H1 (cell line): ENCODE measurements around the gene GPR160. TPM values are rescaled to one million over a fixed set of nuclear protein-coding genes. Genes with fewer than 3 reads are reported as not detected.

Source experiments
- ATF2 ChIP-seq: IDR thresholded peaks from 2 replicates; pipeline ENCODE4 v1.6.1; 2012; ENCODE audit warnings: low read length, inconsistent platforms
- CBX5 ChIP-seq: fragments of 300-800, 300-1000 bp; sonication (generic); IDR thresholded peaks from 2 replicates; pipeline ENCODE4 v1.7.1; 2016; ENCODE audit warnings: antibody characterized with exemption, low read length, low read depth
- CTBP2 ChIP-seq: IDR thresholded peaks from 2 replicates; pipeline ENCODE4 v1.7.0; 2011; ENCODE audit warnings: borderline replicate concordance, mild to moderate bottlenecking, moderate library complexity, mixed read lengths, low read length; ENCODE audit not compliant: insufficient read depth, insufficient read length
- CTCF ChIP-seq, 3 experiments: IDR thresholded peaks; 1 replicate in 2 of 3; 2 replicates in 1 of 3; pipeline versions ENCODE4 v1.5.1 to v1.6.1; 2011; ENCODE audit warnings: low read length in 3 of 3, mild to moderate bottlenecking in 3 of 3, inconsistent platforms in 2 of 3, low read depth in 1 of 3, moderate library complexity in 1 of 3; ENCODE audit not compliant: insufficient read depth in 1 of 3; ENCODE audit errors: control extremely low read depth in 1 of 3
- EGR1 ChIP-seq: IDR thresholded peaks from 2 replicates; pipeline ENCODE4 v1.6.1; 2011; ENCODE audit warnings: low read depth, low read length, borderline replicate concordance
- GTF2F1 ChIP-seq: IDR thresholded peaks from 2 replicates; pipeline ENCODE4 v1.6.1; 2012; ENCODE audit warnings: low read depth, low read length, improper control_type of control experiment, borderline replicate concordance
- HDAC2 ChIP-seq, 2 experiments: fragments of 300-600 bp in 1 of 2; sonication (generic) in 1 of 2; IDR thresholded peaks; 2 replicates each; pipeline ENCODE4 v1.6.1; 2011 to 2012; ENCODE audit warnings: low read depth in 2 of 2, low read length in 2 of 2, mild to moderate bottlenecking in 2 of 2, moderate library complexity in 2 of 2, borderline replicate concordance in 1 of 2, inconsistent platforms in 1 of 2
- KDM5A ChIP-seq: fragments of 200-600 bp; IDR thresholded peaks from 2 replicates; pipeline ENCODE4 v1.7.1; 2012; ENCODE audit warnings: mild to moderate bottlenecking, low read length, inconsistent platforms, mixed read lengths
- MAFK ChIP-seq: IDR thresholded peaks from 2 replicates; pipeline ENCODE4 v1.6.1; 2012; ENCODE audit warnings: low read depth, mild to moderate bottlenecking, improper control_type of control experiment, low read length
- PHF8 ChIP-seq: fragments of 200-600 bp; sonication (generic); conservative IDR thresholded peaks from 2 replicates; pipeline ENCODE4 v1.7.1; 2012; ENCODE audit warnings: low read depth, mild to moderate bottlenecking, inconsistent platforms, low read length, moderate library complexity
- POLR2A ChIP-seq, 2 experiments: IDR thresholded peaks; 1 replicate in 1 of 2; 2 replicates in 1 of 2; pipeline ENCODE4 v1.6.1; 2011; ENCODE audit warnings: low read depth in 2 of 2, low read length in 2 of 2, mild to moderate bottlenecking in 2 of 2; ENCODE audit errors: control extremely low read depth in 1 of 2
- POU5F1 ChIP-seq: IDR thresholded peaks from 2 replicates; pipeline ENCODE4 v1.6.1; 2011; ENCODE audit warnings: low read depth, mild to moderate bottlenecking, low read length, moderate library complexity
- RNF2 ChIP-seq: fragments of 200-900, 300-1000 bp; sonication (generic); IDR thresholded peaks from 2 replicates; pipeline ENCODE4 v1.7.1; 2016; ENCODE audit warnings: borderline replicate concordance, low read depth, mild to moderate bottlenecking, antibody characterized with exemption, low read length; ENCODE audit not compliant: poor library complexity, severe bottlenecking; ENCODE audit errors: missing control alignments
- RXRA ChIP-seq: IDR thresholded peaks from 2 replicates; pipeline ENCODE4 v1.6.1; 2011; ENCODE audit warnings: low read depth, mild to moderate bottlenecking, low read length, moderate library complexity; ENCODE audit not compliant: insufficient read depth
- SIX5 ChIP-seq: IDR thresholded peaks from 2 replicates; pipeline ENCODE4 v1.6.1; 2011; ENCODE audit warnings: mild to moderate bottlenecking, low read depth, low read length
- USF2 ChIP-seq: IDR thresholded peaks from 2 replicates; pipeline ENCODE4 v1.6.1; 2011; ENCODE audit warnings: low read length, improper control_type of control experiment
- YY1 ChIP-seq: IDR thresholded peaks from 2 replicates; pipeline ENCODE4 v1.6.1; 2011; ENCODE audit warnings: low read depth, mild to moderate bottlenecking, low read length
- ZNF274 ChIP-seq: IDR thresholded peaks from 2 replicates; pipeline ENCODE4 v1.7.0; 2012; ENCODE audit warnings: low read length, borderline replicate concordance; ENCODE audit errors: extremely low read depth
- polyA plus RNA-seq, 7 experiments: library from polyadenylated mRNA; depleted of rRNA in 3 of 7; stranded (reverse) in 5 of 7; unstranded in 2 of 7; fragments of >200 nt in 5 of 7; fragments of 200-250 nt in 2 of 7; gene quantifications; 1 replicate in 5 of 7; 2 replicates in 1 of 7; 4 replicates in 1 of 7; pipeline versions ENCODE4 v1.2.1 to v1.2.3, GENCODE V29; 2011 to 2013; ENCODE audit warnings: missing spikeins in 2 of 7, mixed read lengths in 2 of 7
- total RNA-seq: library from RNA; stranded (reverse); fragmentation: NEBNext Ultra II Directional; extraction: Animal tissue kit (Norgen Biotek cat#: 25700); gene quantifications from 2 replicates; pipeline ENCODE4 v1.2.1, GENCODE V29; 2021

Gene GPR160
- total and polyA plus RNA-seq, 2 of the 8 experiments (the other 6 are each of a cell fraction or from before 2014, with no cell fraction given) = 14.3 to 16.6 TPM

GRCh38 chr3:170038434-170039110 lies 777 bp downstream of the GPR160 start (continued):
- TF ChIP-seq CTCF (IDR thresholded peaks at IDR 0.05; ENCODE audit: control extremely low read depth in 1 of 3, insufficient read depth in 1 of 3, low read depth in 1 of 3, low read length in 3 of 3) = peak; percentile 37 to 49 (median 41)
- TF ChIP-seq KDM5A = no peak
- TF ChIP-seq SIX5 = no peak
- no peak for TF ChIP-seq RXRA
- TF ChIP-seq ATF2 = no peak
- TF ChIP-seq CBX5 = no peak
- no peak for TF ChIP-seq POU5F1
- TF ChIP-seq YY1 = no peak
- no peak for TF ChIP-seq ZNF274
- no peak for TF ChIP-seq RNF2
- TF ChIP-seq EGR1 = no peak
- peak in 1 of 2 experiments; percentile 43; a peak in 1 of 3 replicates for TF ChIP-seq POLR2A (IDR thresholded peaks at IDR 0.05; ENCODE audit: control extremely low read depth in 1 of 2, low read depth in 2 of 2, low read length in 2 of 2)
- no peak for TF ChIP-seq PHF8
- no peak for TF ChIP-seq CTBP2
- TF ChIP-seq USF2 = no peak
- no peak for TF ChIP-seq MAFK
- TF ChIP-seq HDAC2 (IDR thresholded peaks at IDR 0.05; ENCODE audit: borderline replicate concordance in 1 of 2, low read depth in 2 of 2, low read length in 2 of 2) = 0 out of 4 replicates have a peak, but pooled peaks of 1 of the 2 experiments have one; percentile 1
- no peak for TF ChIP-seq GTF2F1
